Liver (tissue), 4 donors: ENCODE measurements around the gene FHIP2A. TPM values are rescaled to one million over a fixed set of nuclear protein-coding genes. Genes with fewer than 3 reads are reported as not detected.

ENCODE experiments used
- polyA plus RNA-seq, 2 donors: library from polyadenylated mRNA; stranded (reverse) in 1 of 2; unstranded in 1 of 2; fragments of 200-250 nt in 1 of 2; fragments of >200 nt in 1 of 2; fragmentation: Nextera tagmentation in 1 of 2; extraction: Ambion mirVana in 1 of 2; gene quantifications; one replicate each; pipeline versions ENCODE4 v1.2.1 to v1.2.3, GENCODE V29; 2013 to 2015
- total RNA-seq, 2 donors: library from RNA; depleted of rRNA; stranded (reverse); fragments of >200 nt; gene quantifications; one replicate each; pipeline ENCODE4 v1.2.3, GENCODE V29; 2014
- donor health status: healthy.
- donor health status: healthy.
- donor health status: healthy.

Gene FHIP2A
- total and polyA plus RNA-seq, 4 donors: 8.0 to 21.1 (median 13.3) TPM

Other genes starting within 250 kb of the FHIP2A start
- gene ABLIM1, start 163.5 kb upstream of the FHIP2A start, total RNA-seq: 10 to 100 TPM; 11.3 to 31.3 TPM
- 10 to 100 TPM; 10.9 to 14.8 TPM for gene ABLIM1, start 163.5 kb upstream of the FHIP2A start, polyA plus RNA-seq
- gene TRUB1, start 116.4 kb downstream of the FHIP2A start, total RNA-seq: 10 to 100 TPM; 10.5 to 14.1 TPM
- gene TRUB1, start 116.4 kb downstream of the FHIP2A start, polyA plus RNA-seq: 1 to 10 TPM; 6.1 to 6.2 TPM